Muscle of leg (tissue), 11 donors: ENCODE results near the gene GMDS. TPM values are rescaled to one million over a fixed set of nuclear protein-coding genes. Genes with fewer than 3 reads are reported as not detected.

ENCODE experiments used
- DNase-seq: peaks from one replicate; pipeline ENCODE4 v3.0.0; 2013
- H3K27ac ChIP-seq: one replicate; pipeline ENCODE4 v1.5.1; 2013; ENCODE audit warnings: mild to moderate bottlenecking, low read length, control low read depth
- H3K27me3 ChIP-seq: one replicate; pipeline ENCODE4 v1.6.1; 2013; ENCODE audit warnings: low read length; ENCODE audit not compliant: control insufficient read depth, insufficient read depth
- H3K36me3 ChIP-seq: one replicate; pipeline ENCODE4 v1.6.1; 2013; ENCODE audit warnings: low read length; ENCODE audit not compliant: control insufficient read depth, insufficient read depth
- H3K4me1 ChIP-seq: one replicate; pipeline ENCODE4 v1.6.1; 2013; ENCODE audit warnings: low read length; ENCODE audit not compliant: control insufficient read depth, insufficient read depth
- H3K4me3 ChIP-seq: one replicate; pipeline ENCODE4 v1.5.1; 2013; ENCODE audit warnings: low read length, control low read depth
- H3K9me3 ChIP-seq: replicated peaks from 2 replicates; pipeline ENCODE4 v1.6.1; 2013; ENCODE audit warnings: low read depth, low read length; ENCODE audit not compliant: control insufficient read depth
- WGBS: methylation state at CpG from one replicate; pipeline ENCODE4 v1.1.5; 2013; ENCODE audit warnings: missing lambda C conversion rate; ENCODE audit not compliant: insufficient coverage; 5-methylcytosine and 5-hydroxymethylcytosine counted together
- polyA plus RNA-seq, 8 donors: library from polyadenylated mRNA; unstranded; fragments of 120-200 nt; gene quantifications; one replicate each; pipeline versions ENCODE4 v1.2.1 to v1.2.3, GENCODE V29; 2013; ENCODE audit warnings: inconsistent platforms in 1 of 8, low replicate concordance in 1 of 8; ENCODE audit not compliant: insufficient read length in 8 of 8, insufficient read depth in 1 of 8
- total RNA-seq: library from RNA; stranded (reverse); fragments of 120-200 nt; gene quantifications from one replicate; pipeline ENCODE4 v1.2.4, GENCODE V29; 2013

GMDS gene
- total and polyA plus RNA-seq, 9 donors, result 3.9 to 17.0 (median 11.9) TPM

GRCh38 chr6:1841136-1841535, 404.3 kb downstream of the GMDS start:
- Histone ChIP-seq H3K27ac (no peak overlapping the region), H3K36me3 (no peaks in the 10 kb centered on the region), H3K4me1 (peaks cover 4% of the 10 kb centered on the region), H3K27me3 (no peaks in the 10 kb centered on the region), H3K4me3 (no peak overlapping the region), H3K9me3 (peaks cover 6% of the 10 kb centered on the region)
- WGBS, result no CpG with 5 or more reads among the region's 3 CpGs
- DNase-seq, result peak; percentile 56

GRCh38 chr6:1840491-1841121, 404.8 kb downstream of the GMDS start:
- no peak for DNase-seq
- WGBS, result 79% methylated on average over 10 of the region's 13 CpGs

GRCh38 chr6:1839361-1839760, 406.0 kb downstream of the GMDS start:
- H3K4me1 ChIP-seq, result peaks cover 4% of the 10 kb centered on the region
- peaks cover 3% of the 10 kb centered on the region for H3K27me3 ChIP-seq
- H3K4me3 ChIP-seq, result no peak overlapping the region
- DNase-seq, result no peak
- no peaks in the 10 kb centered on the region for H3K9me3 ChIP-seq
- H3K27ac ChIP-seq, result no peak overlapping the region
- H3K36me3 ChIP-seq, result no peaks in the 10 kb centered on the region

More at GRCh38 chr6:1840491-1841121, 404.8 kb downstream of the GMDS start:
- no peaks in the 10 kb centered on the region for H3K36me3 ChIP-seq
- no peak overlapping the region for H3K27ac ChIP-seq
- H3K4me3 ChIP-seq, result no peak overlapping the region
- peaks cover 3% of the 10 kb centered on the region for H3K9me3 ChIP-seq
- H3K27me3 ChIP-seq, result no peaks in the 10 kb centered on the region
- H3K4me1 ChIP-seq, result peaks cover 4% of the 10 kb centered on the region

- Histone ChIP-seq H3K9me3 (no peaks in the 10 kb centered on the region), H3K4me3 (no peak overlapping the region), H3K27ac (no peak overlapping the region), H3K27me3 (peaks cover 3% of the 10 kb centered on the region), H3K36me3 (no peaks in the 10 kb centered on the region), H3K4me1 (peaks cover 4% of the 10 kb centered on the region)
- WGBS, result 83% methylated on average over 1 of the region's 5 CpGs
- DNase-seq, result no peak
These were observed 406.7 kb downstream of the GMDS start for GRCh38 chr6:1838604-1839213.

- no peak overlapping the region for H3K4me3 ChIP-seq
- peaks cover 7% of the 10 kb centered on the region for H3K4me1 ChIP-seq
- no peaks in the 10 kb centered on the region for H3K36me3 ChIP-seq
- peak overlapping the region; percentile 29 for H3K27ac ChIP-seq
- peaks cover 3% of the 10 kb centered on the region for H3K27me3 ChIP-seq
- DNase-seq, result no peak
- WGBS, result no CpG with 5 or more reads among the region's 2 CpGs
- no peaks in the 10 kb centered on the region for H3K9me3 ChIP-seq
These were observed 407.6 kb downstream of the GMDS start for GRCh38 chr6:1837826-1838225.

- H3K4me1 ChIP-seq, result peaks cover 12% of the 10 kb centered on the region
- no peak for DNase-seq
These were observed 408.7 kb downstream of the GMDS start for GRCh38 chr6:1836690-1837089.

GRCh38 chr6:1834646-1835516, 410.5 kb downstream of the GMDS start:
- no peaks in the 10 kb centered on the region for H3K36me3 ChIP-seq

More at GRCh38 chr6:1836690-1837089, 408.7 kb downstream of the GMDS start:
- Histone ChIP-seq H3K9me3 (no peaks in the 10 kb centered on the region), H3K27ac (no peak overlapping the region), H3K36me3 (no peaks in the 10 kb centered on the region), H3K4me3 (no peak overlapping the region), H3K27me3 (peaks cover 3% of the 10 kb centered on the region)
- WGBS, result no CpG with 5 or more reads among the region's 3 CpGs

GRCh38 chr6:1834207-1834606, 411.2 kb downstream of the GMDS start:
- H3K36me3 ChIP-seq, result no peaks in the 10 kb centered on the region
- no CpG with 5 or more reads among the region's 2 CpGs for WGBS
- no peak overlapping the region for H3K27ac ChIP-seq
- peaks cover 3% of the 10 kb centered on the region for H3K27me3 ChIP-seq
- no peak overlapping the region for H3K4me3 ChIP-seq
- peaks cover 12% of the 10 kb centered on the region for H3K4me1 ChIP-seq
- DNase-seq, result no peak
- H3K9me3 ChIP-seq, result no peaks in the 10 kb centered on the region

More at GRCh38 chr6:1834646-1835516, 410.5 kb downstream of the GMDS start:
- Histone ChIP-seq H3K4me3 (no peak overlapping the region), H3K27me3 (peaks cover 3% of the 10 kb centered on the region), H3K4me1 (peaks cover 12% of the 10 kb centered on the region), H3K9me3 (no peaks in the 10 kb centered on the region), H3K27ac (no peak overlapping the region)
- DNase-seq, result no peak
- 74% methylated on average over 6 of the region's 10 CpGs for WGBS

- H3K9me3 ChIP-seq, result peaks cover 7% of the 10 kb centered on the region
- H3K27me3 ChIP-seq, result peaks cover 3% of the 10 kb centered on the region
- WGBS, result 21% methylated on average over 4 of the region's 16 CpGs
- H3K36me3 ChIP-seq, result no peaks in the 10 kb centered on the region
- DNase-seq, result peak; percentile 72
- H3K27ac ChIP-seq, result peak overlapping the region; percentile 56
- H3K4me1 ChIP-seq, result peaks cover 12% of the 10 kb centered on the region
- H3K4me3 ChIP-seq, result no peak overlapping the region
These were observed 412.3 kb downstream of the GMDS start for GRCh38 chr6:1832844-1833787.
